HCT116 (cell line): ENCODE measurements around the gene ITM2C. TPM values are rescaled to one million over a fixed set of nuclear protein-coding genes. Genes with fewer than 3 reads are reported as not detected.
A peak's percentile ranks its signal among the peaks of the same experiment; 100 is the strongest.

ENCODE experiments used
- ATAC-seq: fragments of 200-7000 bp; cut with Tn5 transposase; 2 replicates; pipeline ENCODE4 v1.9.1; 2020; ENCODE audit warnings: mild to moderate bottlenecking, moderate library complexity
- Bru-seq: library from RNA; stranded (reverse); fragments of 400-500 nt; gene quantifications from one replicate; lab custom pipeline; 2021; lab: Mats Ljungman, UMichigan
- BruChase-seq, 2 experiments: library from RNA; stranded (reverse); fragments of 400-500 nt; gene quantifications; one replicate each; lab custom pipeline; 2021; lab: Mats Ljungman, UMichigan
- BruUV-seq: library from RNA; stranded (reverse); fragments of 400-500 nt; replicated peaks from 2 replicates; lab custom pipeline; 2021; lab: Mats Ljungman, UMichigan
- CTCF ChIA-PET: fragments of 300-600 bp; sonication (Branson Sonifier 250); formaldehyde crosslinking; loops from one replicate; lab custom pipeline; 2021; ENCODE audit warnings: antibody characterized with exemption; lab: Charles Lee
- POLR2A ChIA-PET: fragments of 300-600, 350-600 bp; sonication (Branson Sonifier 250); formaldehyde crosslinking; loops from one replicate; lab custom pipeline; 2021; ENCODE audit warnings: antibody characterized with exemption; lab: Charles Lee
- RAD21 ChIA-PET, 2 experiments: fragments of 300-600 bp; sonication (Branson Sonifier 250); formaldehyde crosslinking; loops; one replicate each; lab custom pipeline; 2023; ENCODE audit warnings: low total read pairs in 2 of 2; ENCODE audit not compliant: uncharacterized antibody in 2 of 2, unreplicated experiment in 2 of 2, low non-redundant PET in 1 of 2; lab: Charles Lee
- DNase-seq: peaks from one replicate; pipeline ENCODE4 v3.0.0-alpha.2; 2010; ENCODE audit warnings: low read depth, low spot score
- H2AFZ ChIP-seq: fragments of 200-600 bp; shearing (Covaris generic), sonication (generic); 2 replicates; pipeline ENCODE4 v1.6.1; 2017; ENCODE audit warnings: low read depth, mixed run types, mixed read lengths, antibody characterized with exemption, low read length; ENCODE audit not compliant: poor library complexity, severe bottlenecking
- H3K27ac ChIP-seq: 2 replicates; pipeline ENCODE4 v1.5.1; 2012; ENCODE audit warnings: low read depth, low read length
- H3K27me3 ChIP-seq: fragments of 200-600 bp; sonication (generic); 2 replicates; pipeline ENCODE4 v1.6.1; 2016; ENCODE audit warnings: mixed run types, low read length, mixed read lengths; ENCODE audit not compliant: insufficient read depth
- H3K36me3 ChIP-seq, 2 experiments: fragments of 200-500 bp in 1 of 2; fragments of 200-600 bp in 1 of 2; sonication (Bioruptor generic) in 1 of 2; sonication (generic) in 1 of 2; 2 replicates each; pipeline versions ENCODE4 v1.5.1 to v1.6.1; 2014 to 2016; ENCODE audit warnings: low read length in 2 of 2, inconsistent platforms in 1 of 2, mixed read lengths in 1 of 2, mixed run types in 1 of 2; ENCODE audit not compliant: insufficient read depth in 2 of 2, control insufficient read depth in 1 of 2
- H3K4me1 ChIP-seq, 2 experiments: fragments of 200-600 bp in 1 of 2; sonication (generic) in 1 of 2; 2 replicates each; pipeline versions ENCODE4 v1.5.1 to v1.6.1; 2012 to 2017; ENCODE audit warnings: low read length in 2 of 2, inconsistent platforms in 1 of 2, mild to moderate bottlenecking in 1 of 2, mixed read lengths in 1 of 2, mixed run types in 1 of 2, moderate library complexity in 1 of 2; ENCODE audit not compliant: insufficient read depth in 2 of 2, control insufficient read depth in 1 of 2
- H3K4me2 ChIP-seq: fragments of 200-600 bp; sonication (generic); 2 replicates; pipeline ENCODE4 v1.6.1; 2017; ENCODE audit warnings: mixed run types, low read length, mixed read lengths
- H3K4me3 ChIP-seq, 2 experiments: fragments of 200-600 bp in 1 of 2; sonication (generic) in 1 of 2; replicated peaks in 1 of 2; 2 replicates each; pipeline ENCODE4 v1.5.1; 2011 to 2016; ENCODE audit warnings: low read length in 2 of 2, control low read depth in 1 of 2, low read depth in 1 of 2, mild to moderate bottlenecking in 1 of 2, mixed read lengths in 1 of 2, mixed run types in 1 of 2
- H3K79me2 ChIP-seq: fragments of 200-600 bp; sonication (generic); 2 replicates; pipeline ENCODE4 v1.6.1; 2017; ENCODE audit warnings: mild to moderate bottlenecking, mixed run types, low read length, moderate library complexity, mixed read lengths; ENCODE audit not compliant: insufficient read depth
- H3K9ac ChIP-seq: fragments of 200-600 bp; sonication (generic); 2 replicates; pipeline ENCODE4 v1.6.1; 2016; ENCODE audit warnings: low read length, mixed read lengths
- H3K9me2 ChIP-seq: fragments of 200-600 bp; sonication (generic), shearing (Covaris generic); 2 replicates; pipeline ENCODE4 v1.6.1; 2017; ENCODE audit warnings: mixed run types, mild to moderate bottlenecking, moderate library complexity; ENCODE audit not compliant: insufficient read depth
- H3K9me3 ChIP-seq, 2 experiments: fragments of 200-500 bp in 1 of 2; fragments of 200-600 bp in 1 of 2; sonication (Bioruptor generic) in 1 of 2; sonication (generic) in 1 of 2; 2 replicates each; pipeline ENCODE4 v1.6.1; 2014 to 2017; ENCODE audit warnings: low read length in 2 of 2, mixed read lengths in 2 of 2, inconsistent platforms in 1 of 2, low read depth in 1 of 2, mild to moderate bottlenecking in 1 of 2, mixed run types in 1 of 2, moderate library complexity in 1 of 2; ENCODE audit not compliant: control insufficient read depth in 1 of 2, insufficient read depth in 1 of 2
- H4K20me1 ChIP-seq: fragments of 200-600 bp; sonication (generic), shearing (Covaris generic); 2 replicates; pipeline ENCODE4 v1.6.1; 2017; ENCODE audit warnings: mixed run types, mild to moderate bottlenecking, moderate library complexity; ENCODE audit not compliant: insufficient read depth
- CBX3 ChIP-seq: IDR thresholded peaks from 2 replicates; pipeline ENCODE4 v1.6.1; 2012; ENCODE audit warnings: low read depth
- CEBPB ChIP-seq: IDR thresholded peaks from 2 replicates; pipeline ENCODE4 v1.6.1; 2012; ENCODE audit warnings: low read depth
- EGR1 ChIP-seq: IDR thresholded peaks from 2 replicates; pipeline ENCODE4 v1.6.1; 2012; ENCODE audit warnings: low read depth
- ELF1 ChIP-seq: IDR thresholded peaks from 2 replicates; pipeline ENCODE4 v1.6.1; 2012; ENCODE audit warnings: low read depth, borderline replicate concordance
- EZH2 ChIP-seq: fragments of 200-600 bp; sonication (generic); IDR thresholded peaks from 2 replicates; pipeline ENCODE4 v1.6.1; 2017; ENCODE audit warnings: antibody characterized with exemption, mixed run types
- EZH2phosphoT487 ChIP-seq: fragments of 200-600 bp; IDR thresholded peaks from 2 replicates; pipeline ENCODE4 v1.6.1; 2018; ENCODE audit warnings: antibody characterized with exemption, borderline replicate concordance
- FOSL1 ChIP-seq: IDR thresholded peaks from 2 replicates; pipeline ENCODE4 v1.6.1; 2012; ENCODE audit warnings: low read depth
- JUND ChIP-seq: IDR thresholded peaks from 2 replicates; pipeline ENCODE4 v1.6.1; 2012
- POLR2A ChIP-seq: IDR thresholded peaks from 2 replicates; pipeline ENCODE4 v1.7.0; 2011; ENCODE audit warnings: borderline replicate concordance; ENCODE audit not compliant: insufficient read depth, insufficient read length; ENCODE audit errors: extremely low read depth
- POLR2AphosphoS5 ChIP-seq: IDR thresholded peaks from 2 replicates; pipeline ENCODE4 v1.6.1; 2011; ENCODE audit warnings: mild to moderate bottlenecking, low read depth, low read length, moderate library complexity
- RAD21 ChIP-seq: IDR thresholded peaks from 2 replicates; pipeline ENCODE4 v1.6.1; 2012; ENCODE audit warnings: low read depth, mild to moderate bottlenecking
- REST ChIP-seq: IDR thresholded peaks from 2 replicates; pipeline ENCODE4 v1.6.1; 2012; ENCODE audit warnings: low read depth
- SIN3A ChIP-seq: IDR thresholded peaks from 2 replicates; pipeline ENCODE4 v1.6.1; 2012; ENCODE audit warnings: low read depth
- SP1 ChIP-seq: IDR thresholded peaks from 2 replicates; pipeline ENCODE4 v1.6.1; 2012; ENCODE audit warnings: low read depth
- SRF ChIP-seq: IDR thresholded peaks from 2 replicates; pipeline ENCODE4 v1.6.1; 2012; ENCODE audit warnings: low read depth
- TCF7L2 ChIP-seq: IDR thresholded peaks from 2 replicates; pipeline ENCODE4 v1.7.0; 2011; ENCODE audit warnings: borderline replicate concordance, inconsistent platforms; ENCODE audit not compliant: insufficient read depth, insufficient read length; ENCODE audit errors: extremely low read depth
- ZBTB33 ChIP-seq: IDR thresholded peaks from 2 replicates; pipeline ENCODE4 v1.6.1; 2011; ENCODE audit warnings: mild to moderate bottlenecking, low read length, moderate library complexity; ENCODE audit not compliant: insufficient replicate concordance; ENCODE audit errors: extremely low read depth
- ZFX ChIP-seq: fragments of 450-650 bp; IDR thresholded peaks from 2 replicates; pipeline ENCODE4 v1.6.1; 2017
- ZNF274 ChIP-seq: fragments of 200-500 bp; sonication (Bioruptor generic); IDR thresholded peaks from 2 replicates; pipeline ENCODE4 v1.6.1; 2014; ENCODE audit warnings: mild to moderate bottlenecking, low read depth, low read length, inconsistent platforms
- intact Hi-C: fragments of 100-400 bp; cut with micrococcal nuclease; formaldehyde crosslinking; loops from 2 replicates; pipeline ENCODE4 v1.10.0; 2022
- long read RNA-seq: library from polyadenylated mRNA; unstranded; transcript quantifications from one replicate; pipeline ENCODE4 v2.0.0, GENCODE V29; 2021; ENCODE audit not compliant: unreplicated experiment
- polyA plus RNA-seq: library from polyadenylated mRNA; unstranded; fragments of >200 nt; gene quantifications from 2 replicates; pipeline ENCODE4 v1.2.1, GENCODE V29; 2012; ENCODE audit warnings: missing spikeins
- total RNA-seq: library from RNA; stranded (reverse); gene quantifications from one replicate; pipeline ENCODE4 v1.2.1, GENCODE V29; 2021; ENCODE audit not compliant: unreplicated experiment

ITM2C gene
- total RNA-seq (117 TPM), Bru-seq, nascent RNA (percentile 61 among the genes with signal in this experiment), BruChase-seq, experiment 1, labeled RNA remaining after a 6-hour chase (percentile 80 among the genes with signal in this experiment), BruChase-seq, experiment 2, labeled RNA remaining after a 2-hour chase (percentile 71 among the genes with signal in this experiment)
- polyA plus RNA-seq, result 192 and 214 TPM in 2 replicates
- long read RNA-seq, transcript ITM2C-210 (1 exons, 501 nt), result minor isoform, 27 of 374 reads
- long read RNA-seq, transcript ITM2C-202 (6 exons, 2,078 nt), result major isoform, 173 of 374 reads
- long read RNA-seq, transcript ITM2C-203 (5 exons, 1,889 nt), result minor isoform, 69 of 374 reads
- long read RNA-seq, partial matches to known transcripts, result 54 of 374 reads
- long read RNA-seq, other reads (novel, unspliced or antisense), result 48 of 374 reads

- H3K9me3 ChIP-seq, result no peaks in the 10 kb centered on the region
- intact Hi-C loops, result loop anchor here (1.0 kb wide), 1 partner anchor 14 kb away; no protein-coding TSS in a partner anchor
- H2AFZ ChIP-seq, result peak within 1 kb of the TSS; percentile 88
- ChIA-PET RAD21 (no interaction called here), POLR2A (interaction anchor here (0.7 kb wide), 1 partner anchor 11 kb away, joined by 3 read pairs; no protein-coding TSS in a partner anchor), CTCF (interaction anchor here (0.6 to 1.4 kb wide), 6 partner anchors 9 to 40 kb away, joined by 3 to 7 read pairs (median 4); no protein-coding TSS in a partner anchor)
- BruUV-seq, result TSS peak; percentile 47
- no peaks in the 10 kb centered on the region for H4K20me1 ChIP-seq
- H3K9me2 ChIP-seq, result no peaks in the 10 kb centered on the region
- H3K9ac ChIP-seq, result peak within 1 kb of the TSS; percentile 80
- peak; percentile 85 for ATAC-seq
- peak within 1 kb of the TSS; percentile 98 for H3K4me2 ChIP-seq
- H3K79me2 ChIP-seq, result peaks cover 6% of the 10 kb centered on the region; the same call in 1 of the 2 replicates
- peak; percentile 27 for DNase-seq
- peak within 1 kb of the TSS; percentile 80 to 92 for H3K4me3 ChIP-seq
- H3K27ac ChIP-seq, result peak within 1 kb of the TSS; percentile 66
- H3K4me1 ChIP-seq, result peaks cover 24 to 34% of the 10 kb centered on the region in 2 experiments
- H3K27me3 ChIP-seq, result no peaks in the 10 kb centered on the region
- H3K36me3 ChIP-seq, result no peaks in the 10 kb centered on the region; a peak in 1 of 4 replicates
- TF ChIP-seq SRF (no peak), EZH2 (no peak), EGR1 (no peak), ZBTB33 (no peak), POLR2A (peak; percentile 57), SIN3A (0 out of 2 replicates have a peak, but pooled peaks have one; percentile 63), ZNF274 (no peak), POLR2AphosphoS5 (peak; percentile 90), JUND (no peak), REST (no peak), CBX3 (no peak), RAD21 (no peak), CEBPB (no peak), ELF1 (no peak), ZFX (no peak), SP1 (no peak), TCF7L2 (peak; percentile 33), FOSL1 (no peak), EZH2phosphoT487 (no peak)
These were observed at the start of gene ITM2C for GRCh38 chr2:230864605-230865306. Gene ITM2C (plus strand): TSS chr2:230864942. CDS start chr2:230865026, 84 bp downstream.
